Endothelial cell of umbilical vein (primary cell): ENCODE results near the gene CNFN. TPM values are rescaled to one million over a fixed set of nuclear protein-coding genes. Genes with fewer than 3 reads are reported as not detected.

ENCODE experiments used
- BruUV-seq: library from RNA; stranded (reverse); fragments of 400-500 nt; replicated peaks from 2 replicates; lab custom pipeline; 2021; lab: Mats Ljungman, UMichigan
- CTCF ChIA-PET: fragments of 300-600, 350-600 bp; sonication (Branson Sonifier 250); formaldehyde crosslinking; loops from one replicate; lab custom pipeline; 2021; ENCODE audit warnings: antibody characterized with exemption, inconsistent platforms; lab: Charles Lee
- POLR2A ChIA-PET: fragments of 300-600, 350-600 bp; sonication (Branson Sonifier 250); formaldehyde crosslinking; loops from one replicate; lab custom pipeline; 2021; ENCODE audit warnings: antibody characterized with exemption, inconsistent platforms; lab: Charles Lee
- DNase-seq: peaks from one replicate; pipeline ENCODE4 v3.0.0-alpha.2; 2011; ENCODE audit warnings: low read depth, low spot score
- FAIRE-seq: peaks from 2 replicates; lab custom pipeline; 2011; peaks lifted over from hg19 to GRCh38; lab: Jason Lieb, UNC
- H2AFZ ChIP-seq: 2 replicates; pipeline ENCODE4 v1.6.0; 2012; ENCODE audit warnings: low read depth, low read length, control low read depth, inconsistent platforms
- H3K27ac ChIP-seq: 2 replicates; pipeline ENCODE4 v1.5.1; 2011; ENCODE audit warnings: low read depth, mild to moderate bottlenecking, control low read depth, low read length, moderate library complexity; ENCODE audit not compliant: insufficient read depth
- H3K27me3 ChIP-seq, 2 experiments: 2 replicates each; pipeline versions ENCODE4 v1.6.0 to v1.6.1; 2011; ENCODE audit warnings: low read length in 2 of 2, mixed read lengths in 1 of 2; ENCODE audit not compliant: control insufficient read depth in 2 of 2, insufficient read depth in 2 of 2
- H3K36me3 ChIP-seq, 2 experiments: 2 replicates in 1 of 2; 3 replicates in 1 of 2; pipeline ENCODE4 v1.5.1; 2011; ENCODE audit warnings: low read length in 2 of 2, mild to moderate bottlenecking in 1 of 2, moderate library complexity in 1 of 2; ENCODE audit not compliant: control insufficient read depth in 2 of 2, insufficient read depth in 2 of 2; ENCODE audit errors: extremely low read depth in 1 of 2
- H3K4me1 ChIP-seq: 3 replicates; pipeline ENCODE4 v1.5.1; 2011; ENCODE audit warnings: mild to moderate bottlenecking, low read length; ENCODE audit not compliant: control insufficient read depth, insufficient read depth; ENCODE audit errors: extremely low read depth
- H3K4me2 ChIP-seq: 2 replicates; pipeline ENCODE4 v1.6.1; 2011; ENCODE audit warnings: low read length, control low read depth, mixed read lengths; ENCODE audit not compliant: insufficient read depth
- H3K4me3 ChIP-seq, 3 experiments: fragments of 200-600 bp in 1 of 3; sonication (generic), shearing (Covaris generic) in 1 of 3; replicated peaks in 1 of 3; 2 replicates each; pipeline ENCODE4 v1.5.1; 2011 to 2016; ENCODE audit warnings: control low read depth in 3 of 3, low read length in 3 of 3, mild to moderate bottlenecking in 2 of 3, inconsistent platforms in 1 of 3, low read depth in 1 of 3, moderate library complexity in 1 of 3; ENCODE audit not compliant: insufficient read depth in 1 of 3
- H3K79me2 ChIP-seq: 2 replicates; pipeline ENCODE4 v1.6.0; 2012; ENCODE audit warnings: low read length, inconsistent platforms; ENCODE audit not compliant: control insufficient read depth, insufficient read depth
- H3K9ac ChIP-seq: replicated peaks from 2 replicates; pipeline ENCODE3; 2011; ENCODE audit warnings: low read length, control low read depth; ENCODE audit not compliant: insufficient read depth; ENCODE audit errors: extremely low read depth
- H3K9me1 ChIP-seq: replicated peaks from 3 replicates; pipeline ENCODE4 v1.6.0; 2011; ENCODE audit warnings: mild to moderate bottlenecking, low read length; ENCODE audit not compliant: control insufficient read depth, insufficient read depth; ENCODE audit errors: extremely low read depth
- H3K9me3 ChIP-seq: replicated peaks from 2 replicates; pipeline ENCODE4 v1.5.1; 2012; ENCODE audit warnings: low read length, inconsistent platforms; ENCODE audit not compliant: control insufficient read depth, insufficient read depth
- H4K20me1 ChIP-seq: replicated peaks from 2 replicates; pipeline ENCODE3; 2011; ENCODE audit warnings: mild to moderate bottlenecking, low read length; ENCODE audit not compliant: control insufficient read depth, insufficient read depth; ENCODE audit errors: extremely low read depth
- EZH2 ChIP-seq: IDR thresholded peaks from 2 replicates; pipeline ENCODE4 v1.6.1; 2012; ENCODE audit warnings: borderline replicate concordance, low read depth, mild to moderate bottlenecking, moderate library complexity, low read length, inconsistent platforms; ENCODE audit not compliant: severe bottlenecking
- FOS ChIP-seq: IDR thresholded peaks from 2 replicates; pipeline ENCODE4 v1.6.1; 2011; ENCODE audit warnings: mild to moderate bottlenecking, low read length, moderate library complexity, borderline replicate concordance; ENCODE audit not compliant: insufficient read depth
- GATA2 ChIP-seq: IDR thresholded peaks from 2 replicates; pipeline ENCODE4 v1.7.0; 2011; ENCODE audit warnings: low read depth, mild to moderate bottlenecking, moderate library complexity, mixed read lengths, low read length; ENCODE audit not compliant: insufficient read length, insufficient read depth
- JUN ChIP-seq: IDR thresholded peaks from 2 replicates; pipeline ENCODE4 v1.6.1; 2011; ENCODE audit warnings: borderline replicate concordance, low read depth; ENCODE audit not compliant: insufficient read length, insufficient read depth
- MYC ChIP-seq: IDR thresholded peaks from one replicate; pipeline ENCODE4 v1.6.1; 2011; ENCODE audit warnings: mild to moderate bottlenecking, low read depth, low read length
- POLR2A ChIP-seq: IDR thresholded peaks from 2 replicates; pipeline ENCODE4 v1.6.1; 2012; ENCODE audit warnings: low read depth, mild to moderate bottlenecking, control low read depth, low read length
- POLR2AphosphoS5 ChIP-seq: IDR thresholded peaks from 2 replicates; pipeline ENCODE4 v1.6.1; 2012; ENCODE audit warnings: low read depth, mild to moderate bottlenecking, control low read depth, low read length, moderate library complexity; ENCODE audit not compliant: insufficient read depth
- dilution Hi-C: fragments of 300-500 bp; cut with MboI; formaldehyde crosslinking; loops from one replicate; pipeline ENCODE4 v1.15.0; 2019; ENCODE audit warnings: low sequenced_read_pairs; ENCODE audit not compliant: extremely low pct_ligation_motif_present
- intact Hi-C: fragments of 100-400 bp; cut with micrococcal nuclease; formaldehyde crosslinking; loops from one replicate; pipeline ENCODE4 v1.10.0; 2022
- polyA plus RNA-seq, 4 experiments: library from polyadenylated mRNA; depleted of rRNA in 3 of 4; stranded (reverse) in 3 of 4; unstranded in 1 of 4; fragments of >200 nt; gene quantifications; 2 replicates each; pipeline versions ENCODE4 v1.2.1 to v1.2.3, GENCODE V29; 2011 to 2012; ENCODE audit warnings: missing spikeins in 1 of 4
- total RNA-seq: library from RNA; stranded (reverse); gene quantifications from 2 replicates; pipeline ENCODE4 v1.2.3, GENCODE V29; 2021
- TF ChIP-seq, protein P1 (sequence below), 2 donors: IDR thresholded peaks; 1 replicate in 1 of 2; 2 replicates in 1 of 2; pipeline ENCODE4 v1.5.1; 2011; ENCODE audit warnings: low read length in 2 of 2, mild to moderate bottlenecking in 2 of 2, moderate library complexity in 2 of 2, control low read depth in 1 of 2, inconsistent platforms in 1 of 2, low read depth in 1 of 2; ENCODE audit not compliant: insufficient read depth in 1 of 2; ENCODE audit errors: extremely low read depth in 1 of 2
- TF ChIP-seq, protein P2 (sequence below): IDR thresholded peaks from 2 replicates; pipeline ENCODE4 v1.6.1; 2011; ENCODE audit not compliant: insufficient read depth, insufficient read length

Gene CNFN
- total and polyA plus RNA-seq, 2 donors (not counting 3 experiments of a cell fraction or from before 2014, with no cell fraction given): 0.23 to 0.73 TPM

- TF ChIP-seq POLR2A: no peak
- TF ChIP-seq, protein P1, sequence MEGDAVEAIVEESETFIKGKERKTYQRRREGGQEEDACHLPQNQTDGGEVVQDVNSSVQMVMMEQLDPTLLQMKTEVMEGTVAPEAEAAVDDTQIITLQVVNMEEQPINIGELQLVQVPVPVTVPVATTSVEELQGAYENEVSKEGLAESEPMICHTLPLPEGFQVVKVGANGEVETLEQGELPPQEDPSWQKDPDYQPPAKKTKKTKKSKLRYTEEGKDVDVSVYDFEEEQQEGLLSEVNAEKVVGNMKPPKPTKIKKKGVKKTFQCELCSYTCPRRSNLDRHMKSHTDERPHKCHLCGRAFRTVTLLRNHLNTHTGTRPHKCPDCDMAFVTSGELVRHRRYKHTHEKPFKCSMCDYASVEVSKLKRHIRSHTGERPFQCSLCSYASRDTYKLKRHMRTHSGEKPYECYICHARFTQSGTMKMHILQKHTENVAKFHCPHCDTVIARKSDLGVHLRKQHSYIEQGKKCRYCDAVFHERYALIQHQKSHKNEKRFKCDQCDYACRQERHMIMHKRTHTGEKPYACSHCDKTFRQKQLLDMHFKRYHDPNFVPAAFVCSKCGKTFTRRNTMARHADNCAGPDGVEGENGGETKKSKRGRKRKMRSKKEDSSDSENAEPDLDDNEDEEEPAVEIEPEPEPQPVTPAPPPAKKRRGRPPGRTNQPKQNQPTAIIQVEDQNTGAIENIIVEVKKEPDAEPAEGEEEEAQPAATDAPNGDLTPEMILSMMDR (IDR thresholded peaks at IDR 0.05; ENCODE audit: extremely low read depth in 1 of 2, insufficient read depth in 1 of 2, low read depth in 1 of 2, low read length in 2 of 2): no peak
- TF ChIP-seq GATA2: no peak
- no peak for TF ChIP-seq MYC
- TF ChIP-seq POLR2AphosphoS5: no peak
- TF ChIP-seq FOS: no peak
- no peak for TF ChIP-seq EZH2
- TF ChIP-seq, protein P2, sequence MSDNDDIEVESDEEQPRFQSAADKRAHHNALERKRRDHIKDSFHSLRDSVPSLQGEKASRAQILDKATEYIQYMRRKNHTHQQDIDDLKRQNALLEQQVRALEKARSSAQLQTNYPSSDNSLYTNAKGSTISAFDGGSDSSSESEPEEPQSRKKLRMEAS: no peak
- TF ChIP-seq JUN: no peak
- intact Hi-C loops: no loop called here
- ChIA-PET CTCF (no interaction called here), POLR2A (no interaction called here)
- H3K27me3 ChIP-seq: no peaks in the 10 kb centered on the region
- no peaks in the 10 kb centered on the region for H3K9me3 ChIP-seq
- H3K4me2 ChIP-seq: no peak overlapping the region
- dilution Hi-C loops: no loop called here
- no peaks in the 10 kb centered on the region for H3K4me1 ChIP-seq
- H3K4me3 ChIP-seq: no peak overlapping the region
- H2AFZ ChIP-seq: no peak overlapping the region
- no peaks in the 10 kb centered on the region for H3K9me1 ChIP-seq
- DNase-seq (no peak), FAIRE-seq (no peak)
- BruUV-seq: no TSS peak
- H3K27ac ChIP-seq: no peak overlapping the region
- no peak overlapping the region for H3K9ac ChIP-seq
- no peaks in the 10 kb centered on the region for H4K20me1 ChIP-seq
- H3K79me2 ChIP-seq: no peaks in the 10 kb centered on the region
- peaks cover 0 to 5% of the 10 kb centered on the region in 2 experiments for H3K36me3 ChIP-seq
These were observed 20.5 kb downstream of the CNFN start for GRCh38 chr19:42369433-42370067.
